CD4-positive, alpha-beta T cell treated with Interleukin-4 for 4 hours (primary cell): Measurements from ENCODE around the gene RNLS.
"Not testable (repeated sequence)": the region's sequence is repeated elsewhere in the genome, so short reads cannot be mapped to it uniquely, and the experiment has no call there.

Source experiments
- DNase-seq: peaks from one replicate; pipeline ENCODE4 v3.0.0-alpha.2; 2020

Gene RNLS

GRCh38 chr10:88521791-88522190 is 61.3 kb downstream of the RNLS start:
- DNase-seq, result no peak

GRCh38 chr10:88515235-88515634 is 67.9 kb downstream of the RNLS start:
- no peak for DNase-seq

- DNase-seq, result no peak
Measured at GRCh38 chr10:88512599-88512998, 70.5 kb downstream of the RNLS start.

GRCh38 chr10:88508796-88509195 is 74.3 kb downstream of the RNLS start:
- no peak for DNase-seq

GRCh38 chr10:88507826-88508453 is 75.2 kb downstream of the RNLS start:
- DNase-seq, result no peak

GRCh38 chr10:88507404-88507803 is 75.7 kb downstream of the RNLS start:
- no peak for DNase-seq

GRCh38 chr10:88505680-88506215 is 77.4 kb downstream of the RNLS start:
- DNase-seq, result no peak

- no peak for DNase-seq
Measured at GRCh38 chr10:88505265-88505664, 77.9 kb downstream of the RNLS start.

- no peak for DNase-seq
Measured at GRCh38 chr10:88500656-88501055, 82.5 kb downstream of the RNLS start.

GRCh38 chr10:88499569-88500470 is 83.3 kb downstream of the RNLS start:
- no peak for DNase-seq

- no peak for DNase-seq
Measured at GRCh38 chr10:88497913-88498312, 85.2 kb downstream of the RNLS start.

GRCh38 chr10:88494537-88494936 is 88.6 kb downstream of the RNLS start:
- no peak for DNase-seq

GRCh38 chr10:88493691-88494483 is 89.2 kb downstream of the RNLS start:
- no peak for DNase-seq

GRCh38 chr10:88491314-88491713 is 91.8 kb downstream of the RNLS start:
- DNase-seq, result no peak

GRCh38 chr10:88490231-88490980 is 92.7 kb downstream of the RNLS start:
- no peak for DNase-seq

GRCh38 chr10:88489107-88489506 is 94.0 kb downstream of the RNLS start:
- DNase-seq, result no peak

- not testable (repeated sequence) for DNase-seq
Measured at GRCh38 chr10:88486816-88487215, 96.3 kb downstream of the RNLS start.

- no peak for DNase-seq
Measured at GRCh38 chr10:88482220-88482619, 100.9 kb downstream of the RNLS start.

GRCh38 chr10:88478256-88478655 is 104.9 kb downstream of the RNLS start:
- DNase-seq, result no peak

GRCh38 chr10:88477343-88478085 is 105.6 kb downstream of the RNLS start:
- no peak for DNase-seq
